VCaP (cell line): ENCODE measurements around the gene SIX4.

ENCODE experiments used
- H3K27ac ChIP-seq: fragments of 450-650 bp; 2 replicates; pipeline ENCODE4 v1.5.1; 2017
- CTCF ChIP-seq: fragments of 450-650 bp; conservative IDR thresholded peaks from 2 replicates; pipeline ENCODE4 v1.5.1; 2017; ENCODE audit warnings: mild to moderate bottlenecking, moderate library complexity

Gene SIX4

DNA sequence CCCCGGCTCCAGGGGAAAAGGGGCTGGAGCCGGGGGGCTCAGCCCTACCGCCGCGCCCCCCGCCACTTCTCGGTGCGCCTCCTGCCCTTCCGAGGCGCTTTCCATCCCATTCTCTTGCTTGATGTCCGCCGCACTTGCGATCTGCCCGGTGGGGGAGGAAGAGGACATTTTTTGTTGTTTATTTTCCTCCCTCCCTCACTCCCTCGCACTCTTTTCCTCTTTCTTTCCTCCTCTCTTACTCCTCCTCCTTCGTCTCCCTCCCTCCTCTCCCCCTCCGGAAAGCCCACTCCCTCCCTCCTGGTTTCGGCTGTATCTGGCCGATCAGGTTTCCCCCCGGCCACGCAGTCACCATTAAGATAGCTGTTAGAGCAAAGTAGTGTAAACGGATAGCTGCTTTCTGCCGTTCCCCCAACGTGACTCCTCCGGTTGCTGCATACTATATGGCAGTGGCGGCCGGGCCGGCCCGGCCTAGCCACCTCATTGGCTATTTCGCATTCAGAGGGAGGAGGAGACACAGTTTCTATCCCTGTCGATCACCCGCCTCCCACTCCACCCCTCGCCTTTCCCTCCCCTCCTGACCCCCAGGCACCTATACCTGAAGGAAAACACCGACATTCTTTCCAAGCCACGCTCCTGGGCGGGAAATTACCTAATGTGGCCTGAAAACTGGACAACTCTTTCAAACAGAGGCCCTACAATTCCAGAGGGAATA lies at the start of gene SIX4:
SIX4 (minus strand) TSS at position 445 of the 712 bp plus-strand sequence; CDS start at position 168, 277 bp downstream.
- no peak for TF ChIP-seq CTCF
- peak within 1 kb of the TSS; percentile 81 for H3K27ac ChIP-seq

GRCh38 chr14:60773558-60773957 lies 49.4 kb upstream of the SIX4 start:
- H3K27ac ChIP-seq, result no peak overlapping the region

GRCh38 chr14:60771117-60771516 lies 47.0 kb upstream of the SIX4 start:
- no peak overlapping the region for H3K27ac ChIP-seq
- TF ChIP-seq CTCF, result no peak

More at GRCh38 chr14:60773558-60773957, 49.4 kb upstream of the SIX4 start:
- no peak for TF ChIP-seq CTCF

- TF ChIP-seq CTCF, result no peak
- no peak overlapping the region for H3K27ac ChIP-seq
These were observed 44.5 kb upstream of the SIX4 start for GRCh38 chr14:60768602-60769001.

GRCh38 chr14:60760644-60761364 lies 36.7 kb upstream of the SIX4 start:
- TF ChIP-seq CTCF, result no peak
- H3K27ac ChIP-seq, result no peak overlapping the region

DNA sequence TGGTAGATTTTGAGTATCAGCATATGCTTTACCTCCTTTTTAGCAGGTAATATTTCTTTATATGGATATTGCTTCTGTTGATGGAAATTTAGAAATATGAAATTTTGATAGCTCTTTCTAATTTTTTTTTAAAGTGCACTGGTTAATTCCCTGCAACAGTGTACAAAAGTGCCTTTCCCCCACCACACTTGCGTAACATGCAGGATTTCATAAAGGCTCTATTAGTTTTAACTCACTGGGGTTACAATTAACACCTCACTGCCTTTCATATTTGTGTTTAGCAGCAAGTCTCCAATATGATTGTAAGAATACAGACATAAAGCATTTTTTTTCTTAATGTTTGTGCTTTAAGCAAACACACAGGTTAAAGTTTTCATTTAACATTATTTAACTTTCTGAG lies 36.1 kb upstream of the SIX4 start:
- no peak overlapping the region for H3K27ac ChIP-seq
- TF ChIP-seq CTCF, result no peak

DNA sequence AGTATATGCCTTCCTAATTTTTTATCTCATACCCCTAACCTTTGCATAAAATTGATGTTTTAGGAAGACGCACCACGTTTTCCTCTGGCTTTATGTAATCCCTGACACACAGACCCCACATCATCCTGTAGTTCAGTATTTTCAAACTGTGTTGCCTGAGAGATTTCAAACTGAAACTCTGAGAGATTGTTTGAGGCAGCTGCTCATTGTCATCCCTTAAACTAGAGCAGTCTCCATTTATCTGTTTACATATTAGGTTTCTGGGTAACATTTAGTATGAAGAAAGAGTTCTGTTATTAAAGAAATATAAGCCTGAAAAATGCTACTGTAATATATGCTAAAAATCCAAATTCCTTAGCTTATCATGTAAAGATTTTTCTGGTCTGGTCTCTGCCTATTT lies 34.7 kb upstream of the SIX4 start:
- H3K27ac ChIP-seq, result no peak overlapping the region
- TF ChIP-seq CTCF, result no peak
